ENCODE results near the gene NUDCD2. TPM values are rescaled to one million over a fixed set of nuclear protein-coding genes. Genes with fewer than 3 reads are reported as not detected.

NUDCD2 gene
- polyA plus RNA-seq, 3 donors: 3.4 to 23.6 (median 22.0) TPM

DNA sequence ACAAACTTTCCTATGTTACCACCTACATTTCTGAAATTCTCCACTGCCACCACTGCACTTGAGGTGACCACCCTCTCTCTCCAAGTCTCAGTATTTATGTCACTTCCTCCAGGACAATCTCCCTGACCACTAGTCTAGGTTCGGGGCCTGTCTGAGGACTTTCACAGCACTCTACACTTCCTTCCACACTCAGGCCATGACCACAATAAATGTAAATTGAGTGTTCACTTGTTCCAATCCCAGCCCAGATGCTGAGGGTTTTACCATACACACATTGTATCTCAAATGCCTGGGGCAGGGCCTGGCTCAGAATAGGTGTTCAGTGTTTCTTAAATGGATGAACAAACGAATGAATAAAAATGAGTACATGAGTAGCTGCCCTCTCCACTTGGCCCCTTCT lies 49.4 kb downstream of the NUDCD2 start:
- TF ChIP-seq, protein P1, sequence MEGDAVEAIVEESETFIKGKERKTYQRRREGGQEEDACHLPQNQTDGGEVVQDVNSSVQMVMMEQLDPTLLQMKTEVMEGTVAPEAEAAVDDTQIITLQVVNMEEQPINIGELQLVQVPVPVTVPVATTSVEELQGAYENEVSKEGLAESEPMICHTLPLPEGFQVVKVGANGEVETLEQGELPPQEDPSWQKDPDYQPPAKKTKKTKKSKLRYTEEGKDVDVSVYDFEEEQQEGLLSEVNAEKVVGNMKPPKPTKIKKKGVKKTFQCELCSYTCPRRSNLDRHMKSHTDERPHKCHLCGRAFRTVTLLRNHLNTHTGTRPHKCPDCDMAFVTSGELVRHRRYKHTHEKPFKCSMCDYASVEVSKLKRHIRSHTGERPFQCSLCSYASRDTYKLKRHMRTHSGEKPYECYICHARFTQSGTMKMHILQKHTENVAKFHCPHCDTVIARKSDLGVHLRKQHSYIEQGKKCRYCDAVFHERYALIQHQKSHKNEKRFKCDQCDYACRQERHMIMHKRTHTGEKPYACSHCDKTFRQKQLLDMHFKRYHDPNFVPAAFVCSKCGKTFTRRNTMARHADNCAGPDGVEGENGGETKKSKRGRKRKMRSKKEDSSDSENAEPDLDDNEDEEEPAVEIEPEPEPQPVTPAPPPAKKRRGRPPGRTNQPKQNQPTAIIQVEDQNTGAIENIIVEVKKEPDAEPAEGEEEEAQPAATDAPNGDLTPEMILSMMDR (IDR thresholded peaks at IDR 0.05): no peak
- WGBS (ENCODE audit: insufficient coverage): no CpG with 5 or more reads among the region's 2 CpGs
- Mint-ChIP-seq H3K4me1 (peaks cover 25% of the 10 kb centered on the region), H3K27ac (no peak overlapping the region), H3K9me3 (peaks cover 0 to 5% (median 2%) of the 10 kb centered on the region in 7 donors), H3K4me3 (no peak overlapping the region), H3K27me3 (ENCODE audit: low read depth in 3 of 3) (peaks cover 3 to 9% (median 7%) of the 10 kb centered on the region in 3 donors), H3K36me3 (no peaks in the 10 kb centered on the region)
- Histone ChIP-seq H3K36me3 (replicated peaks in 1 of 2; ENCODE audit: control insufficient read depth in 1 of 2, insufficient read depth in 2 of 2, low read length in 2 of 2) (no peaks in the 10 kb centered on the region), H3K4me2 (replicated peaks; ENCODE audit: extremely low read depth, low read length, poor library complexity, severe bottlenecking) (no peak overlapping the region), H4K20me1 (ENCODE audit: insufficient read depth, low read length) (no peaks in the 10 kb centered on the region), H3K27ac (ENCODE audit: low read depth in 1 of 2, low read length in 2 of 2) (no peak overlapping the region), H3K79me2 (ENCODE audit: insufficient read depth, low read length) (no peaks in the 10 kb centered on the region), H3K4me3 (replicated peaks in 1 of 3; ENCODE audit: low read depth in 2 of 3, low read length in 3 of 3) (no peak overlapping the region), H3K9ac (ENCODE audit: insufficient read depth, low read length, poor library complexity, severe bottlenecking) (no peak overlapping the region), H3K27me3 (ENCODE audit: control insufficient read depth in 2 of 2, insufficient read depth in 2 of 2, low read length in 2 of 2) (peaks cover 0 to 3% of the 10 kb centered on the region in 2 donors), H3K4me1 (ENCODE audit: control insufficient read depth in 1 of 2, insufficient read depth in 2 of 2, low read length in 2 of 2) (peaks cover 25 to 30% of the 10 kb centered on the region in 2 donors), H2AFZ (ENCODE audit: insufficient read depth, low read depth, low read length, poor library complexity, severe bottlenecking) (no peak overlapping the region), H3K9me3 (replicated peaks in 1 of 2; ENCODE audit: control insufficient read depth in 1 of 2, insufficient read depth in 1 of 2, low read length in 2 of 2) (no peaks in the 10 kb centered on the region)
- intact Hi-C loops (cut with micrococcal nuclease): no loop called here
- DNase-seq: no peak

DNA sequence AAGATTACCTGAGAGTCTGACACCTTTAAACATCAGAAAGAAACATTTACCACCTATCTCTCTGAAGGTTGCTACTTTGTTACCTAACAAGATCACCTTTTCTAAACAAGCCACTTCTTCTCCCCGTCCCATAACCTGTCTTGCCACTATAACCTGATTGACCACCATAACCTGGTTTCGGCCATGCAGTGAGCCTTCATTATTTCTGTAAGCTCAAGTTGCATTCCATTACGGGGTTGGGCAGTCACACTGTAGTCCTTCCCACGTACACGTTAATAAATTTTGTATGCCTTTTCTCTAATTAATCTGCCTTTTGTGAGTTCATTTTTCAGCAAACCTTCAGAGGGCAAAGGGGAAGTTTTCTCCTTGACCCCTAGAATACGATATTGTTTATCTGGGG lies 50.5 kb downstream of the NUDCD2 start:
- peaks cover 0 to under 1% of the 10 kb centered on the region in 2 donors for H3K27me3 ChIP-seq (ENCODE audit: control insufficient read depth in 2 of 2, insufficient read depth in 2 of 2, low read length in 2 of 2)
- peaks cover 25 to 30% of the 10 kb centered on the region in 2 donors for H3K4me1 ChIP-seq (ENCODE audit: control insufficient read depth in 1 of 2, insufficient read depth in 2 of 2, low read length in 2 of 2)
- Mint-ChIP-seq H3K4me3 (no peak overlapping the region), H3K27me3 (ENCODE audit: low read depth in 3 of 3) (peaks cover 0 to 6% (median 4%) of the 10 kb centered on the region in 3 donors), H3K4me1 (peaks cover 25% of the 10 kb centered on the region), H3K9me3 (peaks cover 0 to 5% (median 2%) of the 10 kb centered on the region in 7 donors), H3K36me3 (no peaks in the 10 kb centered on the region), H3K27ac (no peak overlapping the region)
- H2AFZ ChIP-seq (ENCODE audit: insufficient read depth, low read depth, low read length, poor library complexity, severe bottlenecking): no peak overlapping the region
- no peaks in the 10 kb centered on the region for H3K36me3 ChIP-seq (replicated peaks in 1 of 2; ENCODE audit: control insufficient read depth in 1 of 2, insufficient read depth in 2 of 2, low read length in 2 of 2)
- 98% methylated on average over 5 of the region's 6 CpGs for WGBS (ENCODE audit: insufficient coverage)
- H3K4me2 ChIP-seq (replicated peaks; ENCODE audit: extremely low read depth, low read length, poor library complexity, severe bottlenecking): no peak overlapping the region
- no peak overlapping the region for H3K9ac ChIP-seq (ENCODE audit: insufficient read depth, low read length, poor library complexity, severe bottlenecking)
- TF ChIP-seq, protein P1 (IDR thresholded peaks at IDR 0.05): no peak
- H3K27ac ChIP-seq (ENCODE audit: low read depth in 1 of 2, low read length in 2 of 2): no peak overlapping the region
- H3K79me2 ChIP-seq (ENCODE audit: insufficient read depth, low read length): no peaks in the 10 kb centered on the region
- H4K20me1 ChIP-seq (ENCODE audit: insufficient read depth, low read length): no peaks in the 10 kb centered on the region
- intact Hi-C loops (cut with micrococcal nuclease): no loop called here
- no peak for DNase-seq
- no peaks in the 10 kb centered on the region for H3K9me3 ChIP-seq (replicated peaks in 1 of 2; ENCODE audit: control insufficient read depth in 1 of 2, insufficient read depth in 1 of 2, low read length in 2 of 2)
- H3K4me3 ChIP-seq (replicated peaks in 1 of 3; ENCODE audit: low read depth in 2 of 3, low read length in 3 of 3): no peak overlapping the region

Measured in CD14-positive monocyte (primary cell).